Medulla oblongata (tissue), 1 donor: ENCODE measurements around the gene ERBB4.

Experiments used
- DNase-seq: peaks from one replicate; pipeline ENCODE4 v3.0.0-alpha.2; 2015; ENCODE audit errors: extremely low spot score

Gene ERBB4

DNA sequence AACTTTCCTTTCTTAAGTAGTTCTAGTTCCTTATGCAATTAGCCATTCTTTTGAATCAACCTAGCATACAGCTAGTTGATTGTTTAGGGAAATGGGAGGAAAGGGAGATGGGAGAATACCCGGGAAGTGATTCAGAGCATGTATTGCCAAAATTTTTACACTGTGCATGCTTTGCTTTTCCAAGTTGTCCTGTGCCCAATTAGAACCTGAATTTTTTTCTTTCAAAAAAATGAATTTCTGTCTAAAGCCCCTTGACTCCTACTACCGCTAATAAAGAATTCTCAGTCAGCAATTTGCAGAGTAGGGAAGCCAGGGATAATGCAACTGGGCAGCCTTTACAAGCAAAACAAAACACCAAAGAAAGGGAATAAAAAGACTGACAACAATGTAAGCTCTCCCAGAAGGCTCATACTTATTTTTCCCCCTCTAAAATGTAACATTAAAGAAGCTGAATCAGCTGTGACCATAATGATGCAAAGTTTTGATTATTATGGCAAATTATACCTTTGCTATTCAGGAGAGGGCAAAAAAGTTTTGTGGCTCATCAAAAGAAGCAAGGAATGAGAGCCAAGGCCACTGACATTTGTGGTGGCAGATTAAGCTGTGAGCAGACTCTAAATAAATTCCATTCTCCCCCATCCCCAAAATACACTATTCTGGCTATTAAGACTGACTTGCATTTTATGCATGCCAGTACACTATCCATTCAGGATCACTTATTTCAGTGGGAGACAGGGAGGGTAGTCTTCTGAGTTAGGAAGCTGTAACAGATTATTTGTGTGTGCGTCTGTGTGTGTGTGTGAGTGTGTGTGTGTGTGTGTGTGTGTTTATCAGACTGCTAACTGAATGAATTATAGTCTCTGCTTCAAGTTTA is 174.3 kb downstream of the ERBB4 start:
- peak; percentile 61 for DNase-seq

- no peak for DNase-seq
Observed at GRCh38 chr2:212361174-212361756, 177.3 kb downstream of the ERBB4 start.

DNA sequence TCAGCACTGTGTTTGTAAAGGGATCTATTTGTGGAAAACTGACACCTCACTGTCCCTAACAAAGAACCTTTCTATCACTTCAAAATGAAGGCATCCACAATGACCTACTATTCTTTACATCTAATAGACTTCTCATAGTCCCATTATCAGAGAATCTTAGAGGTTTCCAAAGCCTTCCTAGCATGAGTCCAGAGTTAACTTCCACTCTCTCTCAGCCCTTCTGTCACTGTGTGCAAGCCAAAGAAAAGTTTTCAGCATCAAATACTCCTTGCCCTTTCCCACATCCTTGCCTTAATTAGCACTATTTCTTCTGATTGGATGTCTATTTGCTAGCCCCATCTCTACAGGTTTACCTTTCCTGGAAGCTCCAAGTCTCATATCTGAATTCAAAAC is 178.5 kb downstream of the ERBB4 start:
- DNase-seq, result peak; percentile 63

- peak; percentile 52 for DNase-seq
Observed at GRCh38 chr2:212359425-212360067, 179.1 kb downstream of the ERBB4 start.

DNA sequence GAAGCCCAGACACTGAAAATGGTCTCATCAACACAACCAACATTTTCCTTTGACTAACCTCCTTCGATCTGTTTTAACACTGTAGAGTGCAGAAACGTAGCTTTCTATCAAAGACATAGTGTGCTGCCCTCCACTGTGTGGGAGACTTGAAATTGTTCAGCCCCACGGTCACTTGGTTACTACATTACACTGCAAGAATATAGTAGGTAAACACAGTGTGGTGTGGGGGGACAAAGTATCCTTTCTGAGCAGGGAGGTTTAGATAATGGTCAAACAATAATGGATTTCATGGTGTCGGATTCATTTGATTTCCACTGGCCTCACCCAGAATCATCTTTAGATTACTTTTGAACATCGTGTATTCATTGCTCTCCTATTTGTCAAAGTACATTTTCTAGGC is 181.0 kb downstream of the ERBB4 start:
- DNase-seq, result peak; percentile 59

- no peak for DNase-seq
Observed at GRCh38 chr2:212354382-212354781, 184.2 kb downstream of the ERBB4 start.

GRCh38 chr2:212348501-212348900 is 190.1 kb downstream of the ERBB4 start:
- DNase-seq, result no peak

DNA sequence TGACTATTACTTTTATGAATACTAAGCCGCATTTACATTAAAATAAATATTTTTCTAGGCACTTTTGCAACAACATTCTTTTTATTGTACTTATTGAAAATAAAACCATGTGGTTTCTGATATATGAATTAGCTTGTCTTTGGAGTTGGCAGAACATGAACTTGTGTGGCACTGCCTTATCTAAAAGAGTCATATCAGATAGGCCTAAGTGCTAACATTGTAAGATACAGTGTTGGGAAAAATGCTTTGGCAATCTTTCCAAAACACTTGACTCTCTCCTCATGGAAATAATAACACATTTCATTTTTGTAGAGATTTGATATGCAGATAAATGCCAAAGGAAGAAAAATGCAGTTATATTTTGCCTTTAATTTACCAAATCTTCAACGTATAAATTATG is 191.7 kb downstream of the ERBB4 start:
- DNase-seq, result no peak

- no peak for DNase-seq
Observed at GRCh38 chr2:212345966-212346365, 192.6 kb downstream of the ERBB4 start.

DNA sequence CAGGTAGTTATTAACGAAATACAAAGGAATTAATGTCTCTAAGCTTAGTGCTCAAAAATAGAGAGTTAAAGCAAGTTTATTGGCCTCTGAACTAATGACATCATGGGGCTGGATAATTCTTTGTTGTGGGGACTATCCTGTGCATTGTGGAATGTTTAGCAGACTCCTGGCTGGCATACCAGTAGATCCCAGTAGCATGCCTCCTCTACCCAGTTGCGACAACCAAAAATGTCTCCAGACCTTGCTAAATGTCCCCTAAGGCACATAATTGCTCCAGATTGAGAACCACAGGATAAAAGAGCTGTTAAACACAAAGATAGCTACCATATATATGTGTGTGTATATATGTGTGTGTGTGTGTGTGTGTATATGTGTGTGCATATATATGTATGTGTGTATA is 194.5 kb downstream of the ERBB4 start:
- DNase-seq, result no peak

DNA sequence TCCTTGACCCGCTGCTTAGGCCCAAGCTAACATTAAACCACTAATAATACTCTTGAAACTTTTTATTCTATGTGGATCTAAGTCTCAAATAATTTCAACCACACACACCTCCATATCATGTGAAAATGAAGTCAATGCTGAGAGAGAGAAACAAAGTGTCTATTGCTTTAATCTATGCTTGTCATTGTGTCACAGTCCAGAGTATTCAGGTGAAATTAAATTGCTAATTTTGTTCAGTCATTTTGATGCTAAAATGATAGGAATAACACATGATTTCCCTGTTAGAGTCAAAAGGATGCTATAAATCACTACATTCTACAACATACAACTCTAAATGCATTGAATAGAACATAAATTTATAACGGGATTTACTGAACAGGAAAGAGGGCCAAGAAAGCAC is 195.4 kb downstream of the ERBB4 start:
- no peak for DNase-seq

DNA sequence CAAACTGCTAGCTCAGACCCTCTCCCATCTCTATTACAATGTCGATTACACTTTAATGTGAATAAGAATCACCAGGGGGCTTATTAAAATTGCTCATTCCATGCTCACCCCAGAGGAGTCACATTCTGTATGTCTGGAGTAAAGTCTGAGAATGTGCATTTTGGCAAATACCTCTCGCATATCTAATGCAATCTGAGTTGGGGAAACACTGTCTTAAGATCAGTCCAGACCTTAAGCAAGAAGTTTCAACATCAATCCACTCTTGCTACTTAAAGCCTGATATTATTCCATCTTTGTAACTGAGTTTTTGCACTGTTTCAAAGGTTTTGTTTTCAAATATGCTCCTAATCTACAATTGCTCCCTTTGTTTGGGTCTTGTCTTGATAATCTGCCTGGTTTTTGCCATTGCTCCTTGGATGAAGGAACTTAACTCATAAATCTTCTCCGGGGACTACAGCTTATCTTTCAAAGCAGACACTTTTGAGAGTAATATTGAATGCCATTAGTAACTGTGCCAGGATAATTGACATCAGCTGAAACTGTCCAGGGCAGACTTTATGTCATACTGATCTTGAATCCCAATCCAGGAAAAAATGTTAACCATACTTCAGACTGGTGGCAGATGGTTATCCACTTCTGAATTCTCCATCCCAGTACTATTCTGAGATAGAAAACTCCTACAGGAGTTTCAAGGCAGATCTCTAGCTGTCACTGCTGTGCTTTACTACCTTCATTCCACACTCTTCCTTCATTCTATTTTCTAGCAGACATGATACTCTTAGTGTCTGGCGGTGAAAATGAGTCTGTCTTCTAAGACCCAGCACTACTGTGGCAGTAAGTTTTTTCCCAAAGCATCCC is 200.9 kb downstream of the ERBB4 start:
- DNase-seq, result no peak

- DNase-seq, result no peak
Observed at GRCh38 chr2:212337036-212337435, 201.6 kb downstream of the ERBB4 start.

GRCh38 chr2:212330263-212330662 is 208.3 kb downstream of the ERBB4 start:
- peak; percentile 60 for DNase-seq

GRCh38 chr2:212328712-212329496 is 209.7 kb downstream of the ERBB4 start:
- no peak for DNase-seq

DNA sequence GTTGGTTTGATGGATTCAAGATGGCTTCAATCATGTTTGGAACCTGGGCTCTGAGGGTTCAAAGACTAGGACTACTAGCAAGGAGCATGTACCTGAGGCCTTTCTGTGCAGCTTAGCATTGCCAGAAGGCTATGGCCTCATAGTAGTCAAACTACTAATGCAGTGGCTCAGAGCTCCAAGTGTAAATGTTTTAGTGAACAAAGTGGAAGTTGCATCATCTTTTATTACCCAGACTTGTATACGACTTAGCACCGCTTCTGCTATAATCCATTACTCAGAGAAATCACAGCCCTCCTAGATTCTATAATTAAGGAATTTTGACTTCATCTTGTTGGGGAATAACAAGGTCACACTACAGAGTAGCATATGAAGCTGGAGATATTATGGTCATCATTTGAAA is 210.5 kb downstream of the ERBB4 start:
- DNase-seq, result no peak

GRCh38 chr2:212327171-212327809 is 211.3 kb downstream of the ERBB4 start:
- DNase-seq, result no peak

DNA sequence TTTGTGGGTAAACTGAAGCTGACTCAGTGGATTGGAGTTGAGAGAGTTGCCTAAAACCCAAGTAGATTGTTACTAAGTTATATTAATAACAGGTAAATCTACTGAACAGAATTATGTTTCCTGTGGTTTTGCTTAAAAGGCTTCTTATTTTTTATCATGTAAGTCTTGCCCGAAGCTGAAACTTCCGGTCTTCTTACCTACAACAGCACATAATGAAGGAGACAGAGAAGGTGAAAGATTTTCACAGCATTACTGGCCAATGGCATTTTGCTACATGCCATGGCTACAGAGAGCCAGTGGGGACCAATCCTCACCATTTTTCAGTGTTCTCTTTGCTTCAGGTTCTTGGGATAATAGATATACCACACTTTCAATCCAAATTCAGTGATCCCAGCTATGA is 220.0 kb downstream of the ERBB4 start:
- DNase-seq, result no peak

DNA sequence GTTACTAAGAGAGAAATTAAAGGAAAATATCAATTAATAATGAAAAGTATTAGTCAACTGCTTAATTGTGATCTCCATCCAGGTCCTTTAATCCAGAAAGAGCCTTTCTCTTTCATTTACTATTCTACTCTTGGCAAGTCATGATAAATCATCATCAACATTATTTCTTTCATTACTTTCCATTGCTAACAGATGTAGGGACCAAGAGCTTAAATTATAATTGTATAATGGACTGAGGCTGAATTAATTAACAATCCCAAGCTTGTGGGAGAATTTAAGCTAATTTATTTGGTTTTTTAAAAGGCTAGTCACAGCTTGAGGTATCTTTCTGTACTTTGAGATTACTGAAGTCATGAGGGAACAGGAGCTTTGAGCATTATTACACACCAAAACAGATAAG is 223.9 kb downstream of the ERBB4 start:
- DNase-seq, result no peak

DNA sequence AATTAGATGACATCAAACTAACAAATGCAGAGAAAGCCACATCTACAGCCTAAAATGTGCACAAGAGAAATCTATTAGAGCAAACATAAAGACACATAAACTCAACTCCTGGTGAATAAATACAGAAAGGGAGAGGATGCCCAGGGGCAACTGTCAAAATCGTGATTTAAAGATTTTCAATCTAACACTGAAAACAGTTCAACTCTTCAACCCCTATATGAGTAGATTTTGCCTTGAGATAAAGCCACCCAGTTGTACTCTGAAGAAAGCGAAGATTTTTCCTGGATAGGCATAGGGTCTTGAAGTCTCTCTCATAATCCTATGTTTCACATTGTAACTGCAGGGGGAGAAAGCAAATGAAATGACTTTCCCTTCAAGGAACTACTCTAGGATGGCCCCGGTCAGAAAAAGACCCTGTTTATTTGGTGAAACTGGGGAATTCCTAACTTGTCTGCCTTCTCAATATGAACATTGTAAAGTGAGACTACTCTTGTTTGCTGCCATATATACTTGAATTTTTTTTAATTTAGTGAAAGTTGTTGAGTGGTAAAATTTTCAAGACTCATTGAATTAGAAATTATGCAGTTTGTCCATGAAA is 226.7 kb downstream of the ERBB4 start:
- no peak for DNase-seq
